T-cell (primary cell): Measurements from ENCODE around the gene PHYH. TPM values are rescaled to one million over a fixed set of nuclear protein-coding genes. Genes with fewer than 3 reads are reported as not detected.

Source experiments
- ATAC-seq, 4 experiments: fragments of 200-7000 bp in 3 of 4; fragments of 150-1000 bp in 1 of 4; cut with Tn5 transposase; replicated peaks in 1 of 4; 1 replicate in 3 of 4; 2 replicates in 1 of 4; pipeline ENCODE4 v1.10.0; 2021; ENCODE audit warnings: moderate library complexity in 3 of 4, mild to moderate bottlenecking in 2 of 4, moderate number of reproducible peaks in 1 of 4
- CTCF ChIA-PET, 2 donors: fragments of 300-600 bp; sonication (Branson Sonifier 250); formaldehyde crosslinking; loops; one replicate each; lab custom pipeline; 2022; ENCODE audit warnings: antibody characterized with exemption in 2 of 2; lab: Charles Lee
- POLR2A ChIA-PET, 2 donors: fragments of 300-600 bp; sonication (Branson Sonifier 250); formaldehyde crosslinking; loops; one replicate each; lab custom pipeline; 2022; ENCODE audit warnings: antibody characterized with exemption in 2 of 2; lab: Charles Lee
- DNase-seq, 35 experiments: peaks; one replicate each; pipeline versions ENCODE4 v3.0.0 to v3.0.0-alpha.2; 2013 to 2023
- H3K27ac ChIP-seq: one replicate; pipeline ENCODE4 v1.5.1; 2013; ENCODE audit warnings: low read length
- H3K27me3 ChIP-seq, 2 experiments: replicated peaks in 1 of 2; 1 replicate in 1 of 2; 2 replicates in 1 of 2; pipeline versions ENCODE4 v1.6.1 to v1.7.0; 2013; ENCODE audit warnings: low read length in 1 of 2, mixed read lengths in 1 of 2; ENCODE audit not compliant: control insufficient read depth in 2 of 2, insufficient read depth in 2 of 2; ENCODE audit errors: extremely low read depth in 1 of 2
- H3K36me3 ChIP-seq, 2 donors: 1 replicate in 1 of 2; 2 replicates in 1 of 2; pipeline versions ENCODE4 v1.6.1 to v1.7.0; 2013; ENCODE audit warnings: low read length in 1 of 2; ENCODE audit not compliant: control insufficient read depth in 2 of 2, insufficient read depth in 1 of 2; ENCODE audit errors: extremely low read depth in 1 of 2
- H3K4me1 ChIP-seq, 2 experiments: 1 replicate in 1 of 2; 2 replicates in 1 of 2; pipeline versions ENCODE4 v1.6.1 to v1.7.0; 2013; ENCODE audit warnings: low read length in 2 of 2, mixed read lengths in 1 of 2; ENCODE audit not compliant: insufficient read depth in 2 of 2, control insufficient read depth in 1 of 2; ENCODE audit errors: extremely low read depth in 1 of 2
- H3K4me3 ChIP-seq, 2 donors: 1 replicate in 1 of 2; 2 replicates in 1 of 2; pipeline versions ENCODE4 v1.5.1 to v1.7.0; 2013; ENCODE audit warnings: mild to moderate bottlenecking in 2 of 2, low read length in 1 of 2, moderate library complexity in 1 of 2; ENCODE audit not compliant: control insufficient read depth in 1 of 2; ENCODE audit errors: extremely low read depth in 1 of 2
- H3K9me3 ChIP-seq: 2 replicates; pipeline ENCODE4 v1.7.0; 2013
- H3K27ac Mint-ChIP-seq, 2 donors: one replicate each; pipeline ENCODE4 v1.8.0; 2020 to 2021; ENCODE audit warnings: mild to moderate bottlenecking in 2 of 2, mixed read lengths in 2 of 2
- H3K27me3 Mint-ChIP-seq, 2 donors: one replicate each; pipeline ENCODE4 v1.8.0; 2021 to 2022; ENCODE audit warnings: mixed read lengths in 2 of 2
- H3K36me3 Mint-ChIP-seq: one replicate; pipeline ENCODE4 v1.8.0; 2021; ENCODE audit warnings: mixed read lengths
- H3K4me1 Mint-ChIP-seq, 3 donors: one replicate each; pipeline ENCODE4 v1.8.0; 2020 to 2022; ENCODE audit warnings: mixed read lengths in 3 of 3, mild to moderate bottlenecking in 1 of 3
- H3K4me3 Mint-ChIP-seq, 3 donors: one replicate each; pipeline ENCODE4 v1.8.0; 2020 to 2022; ENCODE audit warnings: mild to moderate bottlenecking in 3 of 3, mixed read lengths in 3 of 3, moderate library complexity in 3 of 3
- H3K9me3 Mint-ChIP-seq, 3 donors: one replicate each; pipeline ENCODE4 v1.8.0; 2020 to 2022; ENCODE audit warnings: mixed read lengths in 3 of 3
- WGBS: methylation state at CpG from one replicate; pipeline ENCODE4 v1.1.5; 2013; ENCODE audit warnings: missing lambda C conversion rate; ENCODE audit not compliant: insufficient coverage; 5-methylcytosine and 5-hydroxymethylcytosine counted together
- total RNA-seq, 35 experiments: library from RNA in 6 of 35; stranded (reverse) in 6 of 35; fragments of 120-200 nt in 1 of 35; gene quantifications; one replicate each; pipeline versions ENCODE4 v1.2.1 to v1.2.4 and lab custom pipeline; 2013 to 2026

PHYH gene
- total RNA-seq, 5 donors from 2014 or later (not counting 1 experiment from before 2014, with no cell fraction given), result 9.3 to 10.9 (median 9.8) TPM

GRCh38 chr10:13340626-13341376 lies 40.9 kb upstream of the PHYH start:
- ChIA-PET POLR2A (no interaction called here), CTCF (interaction anchor here in 1 of 2 donors (0.7 to 1.1 kb wide), 2 partner anchors 31 to 44 kb away, joined by 3 read pairs; no protein-coding TSS in a partner anchor)
- Histone ChIP-seq H3K27me3 (no peaks in the 10 kb centered on the region), H3K27ac (no peak overlapping the region), H3K9me3 (no peaks in the 10 kb centered on the region), H3K4me3 (no peak overlapping the region), H3K4me1 (peaks cover under 1 to 25% of the 10 kb centered on the region in 2 experiments), H3K36me3 (peaks cover 3 to 18% of the 10 kb centered on the region in 2 donors)
- ATAC-seq (peak in 3 of 4 experiments; percentile 68 to 96 (median 82)), DNase-seq (peak in 29 of 35 experiments; percentile 7 to 55 (median 27))
- peak overlapping the region; percentile 40 to 65 (median 54) for H3K4me3 Mint-ChIP-seq
- no peaks in the 10 kb centered on the region for H3K9me3 Mint-ChIP-seq
- peak overlapping the region in 1 of 2 donors; percentile 24 for H3K27ac Mint-ChIP-seq
- no peaks in the 10 kb centered on the region for H3K27me3 Mint-ChIP-seq
- peaks cover 30 to 48% (median 47%) of the 10 kb centered on the region in 3 donors for H3K4me1 Mint-ChIP-seq
- H3K36me3 Mint-ChIP-seq, result peaks cover 20% of the 10 kb centered on the region
- no CpG with 5 or more reads among the region's 12 CpGs for WGBS

- no peaks in the 10 kb centered on the region for H3K9me3 ChIP-seq
- ATAC-seq (peak in 1 of 4 experiments; percentile 30), DNase-seq (no peak)
- Mint-ChIP-seq H3K36me3 (peaks cover 20% of the 10 kb centered on the region), H3K27me3 (no peaks in the 10 kb centered on the region), H3K4me3 (peak overlapping the region; percentile 40 to 65 (median 54)), H3K27ac (peak overlapping the region; percentile 37 to 49), H3K4me1 (peaks cover 25 to 40% (median 39%) of the 10 kb centered on the region in 3 donors), H3K9me3 (no peaks in the 10 kb centered on the region)
- ChIA-PET CTCF (interaction anchor here in 1 of 2 donors (0.7 to 1.1 kb wide), 2 partner anchors 32 to 43 kb away, joined by 3 read pairs; no protein-coding TSS in a partner anchor), POLR2A (no interaction called here)
- H3K4me1 ChIP-seq, result peaks cover 0 to 18% of the 10 kb centered on the region in 2 experiments
- no peak overlapping the region for H3K27ac ChIP-seq
- H3K36me3 ChIP-seq, result peaks cover 3 to 19% of the 10 kb centered on the region in 2 donors
- no peak overlapping the region for H3K4me3 ChIP-seq
- H3K27me3 ChIP-seq, result no peaks in the 10 kb centered on the region
- WGBS, result 94% methylated on average over 6 of the region's 9 CpGs
Observed at GRCh38 chr10:13340068-13340467, 40.2 kb upstream of the PHYH start.

GRCh38 chr10:13338390-13339110 lies 38.7 kb upstream of the PHYH start:
- Mint-ChIP-seq H3K9me3 (no peaks in the 10 kb centered on the region), H3K27ac (no peak overlapping the region), H3K36me3 (peaks cover 17% of the 10 kb centered on the region), H3K4me1 (peaks cover 21 to 31% (median 30%) of the 10 kb centered on the region in 3 donors), H3K4me3 (no peak overlapping the region), H3K27me3 (no peaks in the 10 kb centered on the region)
- H3K27ac ChIP-seq, result no peak overlapping the region
- peaks cover 0 to 15% of the 10 kb centered on the region in 2 experiments for H3K4me1 ChIP-seq
- peaks cover 3 to 28% of the 10 kb centered on the region in 2 donors for H3K36me3 ChIP-seq
- ChIA-PET CTCF (no interaction called here), POLR2A (no interaction called here)
- no peak overlapping the region for H3K4me3 ChIP-seq
- no peak for ATAC-seq
- 86% methylated on average over 6 of the region's 10 CpGs for WGBS
- no peak for DNase-seq
- no peaks in the 10 kb centered on the region for H3K9me3 ChIP-seq
- H3K27me3 ChIP-seq, result no peaks in the 10 kb centered on the region

DNA sequence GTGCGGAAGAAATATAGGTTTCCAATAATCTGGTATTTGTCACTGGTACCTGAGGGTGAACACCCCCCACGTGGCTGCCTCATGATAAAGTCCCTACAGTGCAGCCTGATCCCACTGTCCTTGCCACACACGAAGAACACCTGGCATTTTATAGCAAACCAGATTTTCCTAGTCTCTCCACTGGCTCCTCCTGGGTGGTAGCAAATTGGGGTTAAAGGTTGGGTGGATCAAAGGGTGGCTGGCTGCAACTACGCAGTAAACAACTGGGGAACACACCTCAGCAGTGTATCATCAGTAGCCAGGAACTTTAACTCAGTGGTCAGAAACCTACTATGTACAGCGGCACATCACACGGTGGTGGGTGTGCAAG lies 37.9 kb upstream of the PHYH start:
- POLR2A ChIA-PET, result no interaction called here
- H3K4me1 Mint-ChIP-seq, result peaks cover 21 to 28% (median 25%) of the 10 kb centered on the region in 3 donors
- no peak for ATAC-seq
- no peak overlapping the region for H3K4me3 Mint-ChIP-seq
- no peaks in the 10 kb centered on the region for H3K27me3 Mint-ChIP-seq
- Histone ChIP-seq H3K36me3 (peaks cover 3 to 32% of the 10 kb centered on the region in 2 donors), H3K27ac (no peak overlapping the region), H3K4me1 (peaks cover 0 to 15% of the 10 kb centered on the region in 2 experiments), H3K9me3 (no peaks in the 10 kb centered on the region), H3K4me3 (no peak overlapping the region), H3K27me3 (no peaks in the 10 kb centered on the region)
- H3K36me3 Mint-ChIP-seq, result peaks cover 17% of the 10 kb centered on the region
- 96% methylated on average over 4 of the region's 6 CpGs for WGBS
- no peaks in the 10 kb centered on the region for H3K9me3 Mint-ChIP-seq
- no peak for DNase-seq
- H3K27ac Mint-ChIP-seq, result no peak overlapping the region
- CTCF ChIA-PET, result no interaction called here

GRCh38 chr10:13337128-13337826 lies 37.4 kb upstream of the PHYH start:
- ChIA-PET CTCF (interaction anchor here in 1 of 2 donors (1.1 kb wide), 2 partner anchors 13 to 35 kb away, joined by 3 to 4 read pairs; no protein-coding TSS in a partner anchor), POLR2A (interaction anchor here in 1 of 2 donors (0.6 kb wide), 1 partner anchor 13 kb away, joined by 3 read pairs; no protein-coding TSS in a partner anchor)
- Mint-ChIP-seq H3K4me3 (no peak overlapping the region), H3K27me3 (no peaks in the 10 kb centered on the region), H3K4me1 (peaks cover 21 to 28% (median 25%) of the 10 kb centered on the region in 3 donors), H3K27ac (no peak overlapping the region), H3K9me3 (no peaks in the 10 kb centered on the region), H3K36me3 (peaks cover 18% of the 10 kb centered on the region)
- Histone ChIP-seq H3K9me3 (no peaks in the 10 kb centered on the region), H3K4me1 (peaks cover 0 to 15% of the 10 kb centered on the region in 2 experiments), H3K27ac (no peak overlapping the region), H3K36me3 (peaks cover 3 to 35% of the 10 kb centered on the region in 2 donors), H3K27me3 (no peaks in the 10 kb centered on the region), H3K4me3 (no peak overlapping the region)
- WGBS, result 100% methylated on average over 3 of the region's 4 CpGs
- no peak for DNase-seq
- no peak for ATAC-seq

- H3K4me3 Mint-ChIP-seq, result no peak overlapping the region
- H3K36me3 Mint-ChIP-seq, result peaks cover 31% of the 10 kb centered on the region
- no peak for ATAC-seq
- no peak for DNase-seq
- no peak overlapping the region for H3K4me3 ChIP-seq
- H3K27me3 ChIP-seq, result no peaks in the 10 kb centered on the region
- peaks cover 11 to 43% of the 10 kb centered on the region in 2 donors for H3K36me3 ChIP-seq
- 96% methylated on average over 9 of the region's 9 CpGs for WGBS
- CTCF ChIA-PET, result interaction anchor here (0.6 to 1.1 kb wide), 2 partner anchors 34 to 102 kb away, joined by 3 to 5 read pairs; no protein-coding TSS in a partner anchor
- no peak overlapping the region for H3K27ac ChIP-seq
- H3K4me1 Mint-ChIP-seq, result peaks cover 17 to 25% (median 22%) of the 10 kb centered on the region in 3 donors
- peaks cover 0 to 7% of the 10 kb centered on the region in 2 experiments for H3K4me1 ChIP-seq
- H3K27me3 Mint-ChIP-seq, result no peaks in the 10 kb centered on the region
- POLR2A ChIA-PET, result no interaction called here
- H3K9me3 ChIP-seq, result no peaks in the 10 kb centered on the region
- no peak overlapping the region for H3K27ac Mint-ChIP-seq
- H3K9me3 Mint-ChIP-seq, result no peaks in the 10 kb centered on the region
Observed at GRCh38 chr10:13335881-13336280, 36.0 kb upstream of the PHYH start.
